ENCODE measurements around the gene RSPH4A. TPM values are rescaled to one million over a fixed set of nuclear protein-coding genes. Genes with fewer than 3 reads are reported as not detected.

The RSPH4A gene
- total and polyA plus RNA-seq, 9 of the 15 experiments (the other 6 are each of a cell fraction or from before 2014, with no cell fraction given) = 0.04 to 0.30 (median 0.11) TPM

GRCh38 chr6:116570856-116571682 lies 45.2 kb upstream of the RSPH4A start, which contains the start of gene RWDD1 (continued):
- peak; percentile 100 for TF ChIP-seq NEUROD1 (IDR thresholded peaks at IDR 0.05; ENCODE audit: borderline replicate concordance, low read depth, low read length, partially characterized antibody)
- no peak for TF ChIP-seq ZNF184 (CRISPR knock-in tag; IDR thresholded peaks at IDR 0.05)
- peak; percentile 78; the same call in 1 of the 2 replicates for TF ChIP-seq MAX (CRISPR knock-in tag; IDR thresholded peaks at IDR 0.05)
- TF ChIP-seq FOXA3 (CRISPR knock-in tag; conservative IDR thresholded peaks at IDR 0.05 in 1 of 2, IDR thresholded peaks at IDR 0.05 in 1 of 2) = no peak
- TF ChIP-seq FOSL1 (tag; conservative IDR thresholded peaks at IDR 0.05) = no peak
- peak; percentile 25 for TF ChIP-seq SMAD1 (IDR thresholded peaks at IDR 0.05; ENCODE audit: low read depth, low read length, partially characterized antibody)
- peak; percentile 70; the same call in 1 of the 2 replicates for TF ChIP-seq CEBPG (CRISPR knock-in tag; IDR thresholded peaks at IDR 0.05)
- TF ChIP-seq CEBPG (tag; conservative IDR thresholded peaks at IDR 0.05 in 1 of 2, IDR thresholded peaks at IDR 0.05 in 1 of 2) = peak in 1 of 2 experiments; percentile 69; a peak in 2 of 4 replicates
- TF ChIP-seq MTA3 (IDR thresholded peaks at IDR 0.05; ENCODE audit: borderline replicate concordance) = peak; percentile 76; the same call in 1 of the 2 replicates
- TF ChIP-seq EP300 (IDR thresholded peaks at IDR 0.05; ENCODE audit: low read length) = no peak
- no peak for TF ChIP-seq CSDE1 (IDR thresholded peaks at IDR 0.05)
- no peak for TF ChIP-seq NFATC3 (IDR thresholded peaks at IDR 0.05)
- TF ChIP-seq ARID3A (IDR thresholded peaks at IDR 0.05; ENCODE audit: borderline replicate concordance, low read depth, low read length) = no peak
- TF ChIP-seq SRF (CRISPR knock-in tag; IDR thresholded peaks at IDR 0.05) = no peak
- 0 out of 2 replicates have a peak, but pooled peaks have one; percentile 55 for TF ChIP-seq ZNF766 (CRISPR knock-in tag; conservative IDR thresholded peaks at IDR 0.05)
- TF ChIP-seq NFE2 (IDR thresholded peaks at IDR 0.05; ENCODE audit: low read depth) = peak; percentile 98
- TF ChIP-seq KAT8 (IDR thresholded peaks at IDR 0.05; ENCODE audit: low read depth) = no peak
- TF ChIP-seq ETV5 (CRISPR knock-in tag; IDR thresholded peaks at IDR 0.05; ENCODE audit: low read depth) = no peak; the same call in 1 of the 2 replicates
- peak in 1 of 2 experiments; percentile 73; a peak in 3 of 4 replicates for TF ChIP-seq KDM1A (IDR thresholded peaks at IDR 0.05)
- TF ChIP-seq DIDO1 (tag; IDR thresholded peaks at IDR 0.05; ENCODE audit: low read depth) = peak; percentile 90
- TF ChIP-seq ZNF175 (CRISPR knock-in tag; IDR thresholded peaks at IDR 0.05; ENCODE audit: low read depth) = no peak
- no peak for TF ChIP-seq SAFB (IDR thresholded peaks at IDR 0.05; ENCODE audit: borderline replicate concordance, low read depth, low read length)
- no peak for TF ChIP-seq ZNF165 (CRISPR knock-in tag; IDR thresholded peaks at IDR 0.05; ENCODE audit: borderline replicate concordance)
- TF ChIP-seq NRF1 (conservative IDR thresholded peaks at IDR 0.05 in 1 of 2, IDR thresholded peaks at IDR 0.05 in 1 of 2) = peak; percentile 98 to 99
- no peak for TF ChIP-seq ASH1L (IDR thresholded peaks at IDR 0.05; ENCODE audit: borderline replicate concordance, low read depth, partially characterized antibody)
- TF ChIP-seq MYBL2 (IDR thresholded peaks at IDR 0.05; ENCODE audit: low read depth) = no peak
- no peak for TF ChIP-seq MYBL2 (CRISPR knock-in tag; IDR thresholded peaks at IDR 0.05; ENCODE audit: borderline replicate concordance)

Measured in K562 (cell line).